Neural cell (in vitro differentiated cells): ENCODE measurements around the gene SMARCA4.

Experiments used
- EZH2 ChIP-seq: fragments of 200-600, 300-800 bp; shearing (Covaris generic), sonication (generic); IDR thresholded peaks from 2 replicates; pipeline ENCODE4 v1.6.1; 2014; ENCODE audit warnings: antibody characterized with exemption, low read length, borderline replicate concordance, mild to moderate bottlenecking; ENCODE audit not compliant: insufficient read depth, poor library complexity, severe bottlenecking
- TF ChIP-seq, protein P1 (sequence below): fragments of 450-650 bp; IDR thresholded peaks from 2 replicates; pipeline ENCODE4 v1.5.1; 2014; ENCODE audit warnings: antibody characterized with exemption, mild to moderate bottlenecking, moderate library complexity; ENCODE audit not compliant: poor library complexity, severe bottlenecking
- TF ChIP-seq, protein P2 (sequence below): IDR thresholded peaks from 2 replicates; pipeline ENCODE4 v1.6.1; 2012; ENCODE audit warnings: borderline replicate concordance

DNA sequence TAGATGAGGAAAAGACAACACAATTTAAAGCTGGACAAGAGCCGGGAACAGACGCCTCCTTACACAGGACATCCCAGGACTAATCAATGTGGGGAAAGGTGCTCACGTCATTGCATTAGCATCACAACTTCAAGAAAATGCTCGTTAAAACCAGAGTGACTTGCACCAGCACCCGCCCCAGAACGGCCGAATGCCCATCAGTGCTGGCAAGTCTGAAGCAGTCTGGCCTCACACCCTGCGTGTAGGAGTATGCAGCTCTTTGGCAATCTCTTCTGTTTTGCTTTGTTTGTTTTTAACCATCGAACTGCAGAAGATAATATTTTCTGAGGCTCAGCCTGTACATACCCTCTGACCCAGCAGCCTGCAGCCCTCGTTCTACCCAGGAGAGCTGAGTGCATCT, 83.6 kb downstream of the SMARCA4 start:
- TF ChIP-seq EZH2: no peak
- TF ChIP-seq, protein P1, sequence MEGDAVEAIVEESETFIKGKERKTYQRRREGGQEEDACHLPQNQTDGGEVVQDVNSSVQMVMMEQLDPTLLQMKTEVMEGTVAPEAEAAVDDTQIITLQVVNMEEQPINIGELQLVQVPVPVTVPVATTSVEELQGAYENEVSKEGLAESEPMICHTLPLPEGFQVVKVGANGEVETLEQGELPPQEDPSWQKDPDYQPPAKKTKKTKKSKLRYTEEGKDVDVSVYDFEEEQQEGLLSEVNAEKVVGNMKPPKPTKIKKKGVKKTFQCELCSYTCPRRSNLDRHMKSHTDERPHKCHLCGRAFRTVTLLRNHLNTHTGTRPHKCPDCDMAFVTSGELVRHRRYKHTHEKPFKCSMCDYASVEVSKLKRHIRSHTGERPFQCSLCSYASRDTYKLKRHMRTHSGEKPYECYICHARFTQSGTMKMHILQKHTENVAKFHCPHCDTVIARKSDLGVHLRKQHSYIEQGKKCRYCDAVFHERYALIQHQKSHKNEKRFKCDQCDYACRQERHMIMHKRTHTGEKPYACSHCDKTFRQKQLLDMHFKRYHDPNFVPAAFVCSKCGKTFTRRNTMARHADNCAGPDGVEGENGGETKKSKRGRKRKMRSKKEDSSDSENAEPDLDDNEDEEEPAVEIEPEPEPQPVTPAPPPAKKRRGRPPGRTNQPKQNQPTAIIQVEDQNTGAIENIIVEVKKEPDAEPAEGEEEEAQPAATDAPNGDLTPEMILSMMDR: no peak
- TF ChIP-seq, protein P2, sequence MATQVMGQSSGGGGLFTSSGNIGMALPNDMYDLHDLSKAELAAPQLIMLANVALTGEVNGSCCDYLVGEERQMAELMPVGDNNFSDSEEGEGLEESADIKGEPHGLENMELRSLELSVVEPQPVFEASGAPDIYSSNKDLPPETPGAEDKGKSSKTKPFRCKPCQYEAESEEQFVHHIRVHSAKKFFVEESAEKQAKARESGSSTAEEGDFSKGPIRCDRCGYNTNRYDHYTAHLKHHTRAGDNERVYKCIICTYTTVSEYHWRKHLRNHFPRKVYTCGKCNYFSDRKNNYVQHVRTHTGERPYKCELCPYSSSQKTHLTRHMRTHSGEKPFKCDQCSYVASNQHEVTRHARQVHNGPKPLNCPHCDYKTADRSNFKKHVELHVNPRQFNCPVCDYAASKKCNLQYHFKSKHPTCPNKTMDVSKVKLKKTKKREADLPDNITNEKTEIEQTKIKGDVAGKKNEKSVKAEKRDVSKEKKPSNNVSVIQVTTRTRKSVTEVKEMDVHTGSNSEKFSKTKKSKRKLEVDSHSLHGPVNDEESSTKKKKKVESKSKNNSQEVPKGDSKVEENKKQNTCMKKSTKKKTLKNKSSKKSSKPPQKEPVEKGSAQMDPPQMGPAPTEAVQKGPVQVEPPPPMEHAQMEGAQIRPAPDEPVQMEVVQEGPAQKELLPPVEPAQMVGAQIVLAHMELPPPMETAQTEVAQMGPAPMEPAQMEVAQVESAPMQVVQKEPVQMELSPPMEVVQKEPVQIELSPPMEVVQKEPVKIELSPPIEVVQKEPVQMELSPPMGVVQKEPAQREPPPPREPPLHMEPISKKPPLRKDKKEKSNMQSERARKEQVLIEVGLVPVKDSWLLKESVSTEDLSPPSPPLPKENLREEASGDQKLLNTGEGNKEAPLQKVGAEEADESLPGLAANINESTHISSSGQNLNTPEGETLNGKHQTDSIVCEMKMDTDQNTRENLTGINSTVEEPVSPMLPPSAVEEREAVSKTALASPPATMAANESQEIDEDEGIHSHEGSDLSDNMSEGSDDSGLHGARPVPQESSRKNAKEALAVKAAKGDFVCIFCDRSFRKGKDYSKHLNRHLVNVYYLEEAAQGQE: no peak
